Esophagus muscularis mucosa (tissue), 3 donors: Measurements from ENCODE around the gene IL7R.

Experiments used
- POLR2A ChIP-seq: fragments of 450-650 bp; IDR thresholded peaks from one replicate; pipeline ENCODE4 v1.6.1; 2017; ENCODE audit warnings: antibody characterized with exemption, moderate library complexity, mild to moderate bottlenecking, low read depth
- POLR2AphosphoS5 ChIP-seq, 2 donors: sonication (generic); formaldehyde crosslinking; IDR thresholded peaks; one replicate each; pipeline ENCODE4 v1.6.1; 2017; ENCODE audit warnings: antibody characterized with exemption in 2 of 2
- TF ChIP-seq, protein P1 (sequence below), 3 experiments: fragments of 200-600 bp in 2 of 3; fragments of 450-650 bp in 1 of 3; sonication (generic) in 2 of 3; IDR thresholded peaks; one replicate each; pipeline ENCODE4 v1.5.1; 2017 to 2019; ENCODE audit warnings: antibody characterized with exemption in 3 of 3, mild to moderate bottlenecking in 2 of 3, moderate library complexity in 1 of 3

DNA sequence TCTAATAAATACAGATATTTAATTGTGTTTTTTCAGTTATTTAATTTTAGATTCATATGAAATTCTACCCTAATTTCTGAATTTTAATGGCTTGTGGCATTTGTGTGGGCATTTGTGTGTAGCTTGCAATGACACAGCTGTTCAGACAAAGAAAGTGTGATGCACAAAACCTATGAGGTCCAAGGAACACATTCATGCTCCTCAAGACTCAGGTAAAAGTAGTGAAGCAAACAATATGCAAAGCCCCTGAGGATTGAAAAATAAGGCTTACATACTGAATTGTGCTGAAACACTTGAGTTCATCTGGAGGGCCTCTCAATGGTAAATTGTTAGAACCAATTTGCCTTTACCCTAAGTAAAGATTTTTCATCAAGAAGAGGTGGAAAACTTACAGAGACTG is 28.1 kb downstream of the IL7R start:
- TF ChIP-seq, protein P1, sequence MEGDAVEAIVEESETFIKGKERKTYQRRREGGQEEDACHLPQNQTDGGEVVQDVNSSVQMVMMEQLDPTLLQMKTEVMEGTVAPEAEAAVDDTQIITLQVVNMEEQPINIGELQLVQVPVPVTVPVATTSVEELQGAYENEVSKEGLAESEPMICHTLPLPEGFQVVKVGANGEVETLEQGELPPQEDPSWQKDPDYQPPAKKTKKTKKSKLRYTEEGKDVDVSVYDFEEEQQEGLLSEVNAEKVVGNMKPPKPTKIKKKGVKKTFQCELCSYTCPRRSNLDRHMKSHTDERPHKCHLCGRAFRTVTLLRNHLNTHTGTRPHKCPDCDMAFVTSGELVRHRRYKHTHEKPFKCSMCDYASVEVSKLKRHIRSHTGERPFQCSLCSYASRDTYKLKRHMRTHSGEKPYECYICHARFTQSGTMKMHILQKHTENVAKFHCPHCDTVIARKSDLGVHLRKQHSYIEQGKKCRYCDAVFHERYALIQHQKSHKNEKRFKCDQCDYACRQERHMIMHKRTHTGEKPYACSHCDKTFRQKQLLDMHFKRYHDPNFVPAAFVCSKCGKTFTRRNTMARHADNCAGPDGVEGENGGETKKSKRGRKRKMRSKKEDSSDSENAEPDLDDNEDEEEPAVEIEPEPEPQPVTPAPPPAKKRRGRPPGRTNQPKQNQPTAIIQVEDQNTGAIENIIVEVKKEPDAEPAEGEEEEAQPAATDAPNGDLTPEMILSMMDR (IDR thresholded peaks at IDR 0.05): no peak
- no peak for TF ChIP-seq POLR2AphosphoS5 (IDR thresholded peaks at IDR 0.05)
- TF ChIP-seq POLR2A: no peak
